BLaER1 (cell line): Measurements from ENCODE around the gene ABCG1.

Experiments used
- H3K27ac ChIP-seq: shearing (Covaris generic); formaldehyde crosslinking; 2 replicates; pipeline ENCODE4 v1.8.1; 2022
- H3K27me3 ChIP-seq: shearing (Covaris generic); formaldehyde crosslinking; 2 replicates; pipeline ENCODE4 v1.8.1; 2022
- H3K36me3 ChIP-seq: shearing (Covaris generic); formaldehyde crosslinking; 2 replicates; pipeline ENCODE4 v1.8.1; 2022
- H3K4me1 ChIP-seq: shearing (Covaris generic); formaldehyde crosslinking; 2 replicates; pipeline ENCODE4 v1.8.1; 2022
- H3K4me2 ChIP-seq: shearing (Covaris generic); formaldehyde crosslinking; 2 replicates; pipeline ENCODE4 v1.8.1; 2022
- H3K4me3 ChIP-seq: shearing (Covaris generic); formaldehyde crosslinking; 2 replicates; pipeline ENCODE4 v1.8.1; 2022
- H3K9ac ChIP-seq: shearing (Covaris generic); formaldehyde crosslinking; 2 replicates; pipeline ENCODE4 v1.8.1; 2022
- H3K9me3 ChIP-seq: shearing (Covaris generic); formaldehyde crosslinking; 2 replicates; pipeline ENCODE4 v1.8.1; 2022
- H4K20me1 ChIP-seq: shearing (Covaris generic); formaldehyde crosslinking; 2 replicates; pipeline ENCODE4 v1.8.1; 2022
- Cebpa-rat ChIP-seq: shearing (Covaris generic); IDR thresholded peaks from 2 replicates; pipeline ENCODE4 v1.8.1; 2022

Gene ABCG1

GRCh38 chr21:42293649-42294272, 74.8 kb downstream of the ABCG1 start:
- Histone ChIP-seq H3K9me3 (peaks cover 2% of the 10 kb centered on the region; the same call in 1 of the 2 replicates), H3K27me3 (no peaks in the 10 kb centered on the region), H3K27ac (no peak overlapping the region), H3K4me1 (no peaks in the 10 kb centered on the region), H3K4me2 (no peak overlapping the region), H4K20me1 (no peaks in the 10 kb centered on the region; the same call in 1 of the 2 replicates), H3K36me3 (peaks cover 91% of the 10 kb centered on the region), H3K4me3 (no peak overlapping the region), H3K9ac (no peak overlapping the region)
- no peak for TF ChIP-seq Cebpa-rat

GRCh38 chr21:42294273-42294880, 75.4 kb downstream of the ABCG1 start:
- no peaks in the 10 kb centered on the region; the same call in 1 of the 2 replicates for H4K20me1 ChIP-seq
- H3K4me2 ChIP-seq = no peak overlapping the region
- H3K27me3 ChIP-seq = no peaks in the 10 kb centered on the region
- H3K27ac ChIP-seq = no peak overlapping the region
- no peak overlapping the region for H3K4me3 ChIP-seq
- peaks cover 85% of the 10 kb centered on the region for H3K36me3 ChIP-seq
- no peak for TF ChIP-seq Cebpa-rat
- no peaks in the 10 kb centered on the region for H3K9me3 ChIP-seq
- H3K9ac ChIP-seq = no peak overlapping the region
- H3K4me1 ChIP-seq = no peaks in the 10 kb centered on the region

- Histone ChIP-seq H4K20me1 (no peaks in the 10 kb centered on the region; the same call in 1 of the 2 replicates), H3K4me1 (peaks cover 1% of the 10 kb centered on the region), H3K4me3 (no peak overlapping the region), H3K4me2 (no peak overlapping the region), H3K9me3 (no peaks in the 10 kb centered on the region), H3K36me3 (peaks cover 80% of the 10 kb centered on the region), H3K27me3 (no peaks in the 10 kb centered on the region), H3K9ac (no peak overlapping the region), H3K27ac (no peak overlapping the region)
- TF ChIP-seq Cebpa-rat = no peak
Measured at GRCh38 chr21:42295845-42296244, 76.9 kb downstream of the ABCG1 start.

GRCh38 chr21:42296501-42296900, 77.6 kb downstream of the ABCG1 start:
- Histone ChIP-seq H3K4me1 (peaks cover 8% of the 10 kb centered on the region), H3K27ac (no peak overlapping the region), H3K36me3 (peaks cover 73% of the 10 kb centered on the region), H3K4me3 (no peak overlapping the region), H3K9me3 (no peaks in the 10 kb centered on the region), H3K27me3 (no peaks in the 10 kb centered on the region), H3K4me2 (no peak overlapping the region), H3K9ac (no peak overlapping the region), H4K20me1 (no peaks in the 10 kb centered on the region)
- no peak for TF ChIP-seq Cebpa-rat

GRCh38 chr21:42297377-42297776, 78.4 kb downstream of the ABCG1 start:
- no peak overlapping the region for H3K4me3 ChIP-seq
- peaks cover 64% of the 10 kb centered on the region for H3K36me3 ChIP-seq
- no peak overlapping the region for H3K27ac ChIP-seq
- H3K9me3 ChIP-seq = no peaks in the 10 kb centered on the region
- no peaks in the 10 kb centered on the region for H3K27me3 ChIP-seq
- H3K4me2 ChIP-seq = no peak overlapping the region
- no peaks in the 10 kb centered on the region for H4K20me1 ChIP-seq
- H3K9ac ChIP-seq = no peak overlapping the region
- H3K4me1 ChIP-seq = peaks cover 17% of the 10 kb centered on the region
- TF ChIP-seq Cebpa-rat = no peak

- peaks cover 56% of the 10 kb centered on the region for H3K36me3 ChIP-seq
- no peak overlapping the region for H3K27ac ChIP-seq
- H3K9me3 ChIP-seq = no peaks in the 10 kb centered on the region
- no peaks in the 10 kb centered on the region for H3K27me3 ChIP-seq
- H4K20me1 ChIP-seq = no peaks in the 10 kb centered on the region
- TF ChIP-seq Cebpa-rat = no peak
- H3K4me1 ChIP-seq = peaks cover 24% of the 10 kb centered on the region
- no peak overlapping the region for H3K9ac ChIP-seq
- no peak overlapping the region for H3K4me2 ChIP-seq
- no peak overlapping the region for H3K4me3 ChIP-seq
Measured at GRCh38 chr21:42298237-42298636, 79.3 kb downstream of the ABCG1 start.

GRCh38 chr21:42298657-42299056, 79.7 kb downstream of the ABCG1 start:
- no peak overlapping the region for H3K4me2 ChIP-seq

GRCh38 chr21:42299324-42300044, 80.5 kb downstream of the ABCG1 start:
- no peak overlapping the region for H3K27ac ChIP-seq
- peaks cover 24% of the 10 kb centered on the region for H3K4me1 ChIP-seq
- no peak overlapping the region for H3K4me2 ChIP-seq
- no peak overlapping the region for H3K4me3 ChIP-seq
- peaks cover 43% of the 10 kb centered on the region for H3K36me3 ChIP-seq
- H4K20me1 ChIP-seq = no peaks in the 10 kb centered on the region
- no peaks in the 10 kb centered on the region for H3K27me3 ChIP-seq
- no peaks in the 10 kb centered on the region for H3K9me3 ChIP-seq
- TF ChIP-seq Cebpa-rat = no peak
- H3K9ac ChIP-seq = no peak overlapping the region

More at GRCh38 chr21:42298657-42299056, 79.7 kb downstream of the ABCG1 start:
- H3K9ac ChIP-seq = no peak overlapping the region
- peaks cover 24% of the 10 kb centered on the region for H3K4me1 ChIP-seq
- no peak overlapping the region for H3K4me3 ChIP-seq
- H3K27me3 ChIP-seq = no peaks in the 10 kb centered on the region
- no peaks in the 10 kb centered on the region for H3K9me3 ChIP-seq
- no peaks in the 10 kb centered on the region for H4K20me1 ChIP-seq
- no peak for TF ChIP-seq Cebpa-rat
- no peak overlapping the region for H3K27ac ChIP-seq
- H3K36me3 ChIP-seq = peaks cover 51% of the 10 kb centered on the region

- H3K27me3 ChIP-seq = no peaks in the 10 kb centered on the region
- no peaks in the 10 kb centered on the region for H4K20me1 ChIP-seq
- TF ChIP-seq Cebpa-rat = no peak
- H3K27ac ChIP-seq = no peak overlapping the region
- no peak overlapping the region for H3K9ac ChIP-seq
- H3K4me1 ChIP-seq = peaks cover 30% of the 10 kb centered on the region
- H3K4me2 ChIP-seq = no peak overlapping the region
- no peak overlapping the region for H3K4me3 ChIP-seq
- no peaks in the 10 kb centered on the region for H3K9me3 ChIP-seq
- H3K36me3 ChIP-seq = peaks cover 37% of the 10 kb centered on the region
Measured at GRCh38 chr21:42300045-42300583, 81.2 kb downstream of the ABCG1 start.

- H3K9me3 ChIP-seq = no peaks in the 10 kb centered on the region
- H3K4me2 ChIP-seq = peak overlapping the region; percentile 43
- peaks cover 38% of the 10 kb centered on the region for H3K4me1 ChIP-seq
- H3K9ac ChIP-seq = peak overlapping the region; percentile 38; the same call in 1 of the 2 replicates
- no peak overlapping the region for H3K4me3 ChIP-seq
- no peak for TF ChIP-seq Cebpa-rat
- no peaks in the 10 kb centered on the region for H3K27me3 ChIP-seq
- no peaks in the 10 kb centered on the region for H4K20me1 ChIP-seq
- H3K36me3 ChIP-seq = peaks cover 28% of the 10 kb centered on the region
- peak overlapping the region; percentile 45; the same call in 1 of the 2 replicates for H3K27ac ChIP-seq
Measured at GRCh38 chr21:42300956-42301355, 82.0 kb downstream of the ABCG1 start.
